HEK293 (cell line): ENCODE results near the gene NDUFS1.

Source experiments
- CTCF ChIP-seq: fragments of 450-650 bp; formaldehyde crosslinking; IDR thresholded peaks from 2 replicates; pipeline ENCODE4 v1.5.1; 2016; ENCODE audit warnings: missing biosample characterization, missing genetic modification characterization
- KLF16 ChIP-seq: fragments of 450-650 bp; formaldehyde crosslinking; IDR thresholded peaks from 2 replicates; pipeline ENCODE4 v1.5.1; 2017; ENCODE audit warnings: missing biosample characterization, missing genetic modification characterization
- ZNF121 ChIP-seq: fragments of 450-650 bp; formaldehyde crosslinking; IDR thresholded peaks from 2 replicates; pipeline ENCODE4 v1.5.1; 2016; ENCODE audit warnings: missing biosample characterization, missing genetic modification characterization
- ZNF239 ChIP-seq: fragments of 450-650 bp; formaldehyde crosslinking; IDR thresholded peaks from 2 replicates; pipeline ENCODE4 v1.5.1; 2016; ENCODE audit warnings: missing biosample characterization, missing genetic modification characterization
- ZNF274 ChIP-seq, 2 experiments: fragments of 200-500 bp in 1 of 2; fragments of 450-650 bp in 1 of 2; sonication (Bioruptor generic) in 1 of 2; formaldehyde crosslinking in 1 of 2; IDR thresholded peaks; 2 replicates each; pipeline versions ENCODE4 v1.5.1 to v1.6.1; 2014 to 2016; ENCODE audit warnings: borderline replicate concordance in 1 of 2, inconsistent platforms in 1 of 2, low read length in 1 of 2, missing biosample characterization in 1 of 2, missing genetic modification characterization in 1 of 2
- ZNF510 ChIP-seq: fragments of 450-650 bp; formaldehyde crosslinking; IDR thresholded peaks from 2 replicates; pipeline ENCODE4 v1.5.1; 2018; ENCODE audit warnings: mild to moderate bottlenecking, missing genetic modification characterization, missing biosample characterization; ENCODE audit not compliant: insufficient replicate concordance
- ZNF571 ChIP-seq: fragments of 450-650 bp; formaldehyde crosslinking; IDR thresholded peaks from 2 replicates; pipeline ENCODE4 v1.5.0; 2017; ENCODE audit warnings: missing biosample characterization, missing genetic modification characterization
- ZNF600 ChIP-seq: fragments of 450-650 bp; formaldehyde crosslinking; IDR thresholded peaks from 2 replicates; pipeline ENCODE4 v1.5.1; 2016; ENCODE audit warnings: missing biosample characterization, missing genetic modification characterization
- ZNF837 ChIP-seq: fragments of 450-650 bp; formaldehyde crosslinking; IDR thresholded peaks from 2 replicates; pipeline ENCODE4 v1.5.1; 2016; ENCODE audit warnings: missing biosample characterization, missing genetic modification characterization

- TF ChIP-seq ZNF239 (tag by site-specific recombination) (no peak), CTCF (tag by site-specific recombination) (no peak), ZNF571 (no peak), ZNF510 (tag by site-specific recombination) (no peak), ZNF837 (tag by site-specific recombination) (no peak), KLF16 (no peak), ZNF121 (no peak), ZNF274 (IDR thresholded peaks at IDR 0.05; ENCODE audit: low read length) (no peak), ZNF274 (tag by site-specific recombination; IDR thresholded peaks at IDR 0.05; ENCODE audit: borderline replicate concordance) (no peak), ZNF600 (tag by site-specific recombination) (no peak)
Measured at GRCh38 chr2:206083602-206084438, 75.4 kb downstream of the NDUFS1 start.
